ENCODE measurements around the gene FMO4. TPM values are rescaled to one million over a fixed set of nuclear protein-coding genes. Genes with fewer than 3 reads are reported as not detected.

The FMO4 gene
- total and polyA plus RNA-seq, 2 of the 13 experiments (the other 11 are each of a cell fraction or from before 2014, with no cell fraction given): 0.07 to 0.29 TPM

- peaks cover 14% of the 10 kb centered on the region for H3K4me1 ChIP-seq (ENCODE audit: insufficient read depth, low read length)
- H3K4me3 ChIP-seq (replicated peaks in 1 of 3; ENCODE audit: insufficient read depth in 1 of 3, low read depth in 2 of 3, low read length in 3 of 3): no peak overlapping the region
- no peak for TF ChIP-seq ZNF629 (CRISPR knock-in tag; conservative IDR thresholded peaks at IDR 0.05)
- no peak for TF ChIP-seq USF2 (IDR thresholded peaks at IDR 0.05; ENCODE audit: low read depth, low read length)
- TF ChIP-seq USF2 (CRISPR knock-in tag; IDR thresholded peaks at IDR 0.05; ENCODE audit: borderline replicate concordance): no peak
- intact Hi-C loops (cut with micrococcal nuclease; ENCODE audit: unreplicated experiment) (no loop called here), in situ Hi-C loops (cut with HindIII; ENCODE audit: extremely low pct_ligation_motif_present, low pct_unique_long_range_greater_than_20kb) (no loop called here)
- H3K9ac ChIP-seq (ENCODE audit: insufficient read depth, low read depth, low read length): no peak overlapping the region
- ATAC-seq: no peak
- FAIRE-seq: no peak
- H4K20me1 ChIP-seq (ENCODE audit: insufficient read depth, low read length): no peaks in the 10 kb centered on the region
- peaks cover 16% of the 10 kb centered on the region for H3K9me3 ChIP-seq (ENCODE audit: low read length)
- no TSS peak for BruUV-seq (replicated peaks)
- no peaks in the 10 kb centered on the region for H3K79me2 ChIP-seq (ENCODE audit: insufficient read depth, low read length)
- H3K36me3 ChIP-seq (replicated peaks in 1 of 2; ENCODE audit: control insufficient read depth in 1 of 2, insufficient read depth in 2 of 2, low read length in 2 of 2): no peaks in the 10 kb centered on the region
- H3K27ac ChIP-seq (ENCODE audit: extremely low read length, insufficient read depth, low read length): no peak overlapping the region
- ChIA-PET POLR2A (no interaction called here), CTCF (ENCODE audit: low intra/inter-chr PET ratio, low total read pairs) (no interaction called here)
- H3K27me3 ChIP-seq (ENCODE audit: control insufficient read depth in 1 of 2, insufficient read depth in 2 of 2, low read length in 2 of 2): no peaks in the 10 kb centered on the region
- no peak overlapping the region for H3K4me2 ChIP-seq (ENCODE audit: low read depth, low read length)
- H2AFZ ChIP-seq (ENCODE audit: low read length): no peak overlapping the region
- no peak for DNase-seq (ENCODE audit: low spot score)
Observed at GRCh38 chr1:171345536-171345935, 31.6 kb downstream of the FMO4 start.

DNA sequence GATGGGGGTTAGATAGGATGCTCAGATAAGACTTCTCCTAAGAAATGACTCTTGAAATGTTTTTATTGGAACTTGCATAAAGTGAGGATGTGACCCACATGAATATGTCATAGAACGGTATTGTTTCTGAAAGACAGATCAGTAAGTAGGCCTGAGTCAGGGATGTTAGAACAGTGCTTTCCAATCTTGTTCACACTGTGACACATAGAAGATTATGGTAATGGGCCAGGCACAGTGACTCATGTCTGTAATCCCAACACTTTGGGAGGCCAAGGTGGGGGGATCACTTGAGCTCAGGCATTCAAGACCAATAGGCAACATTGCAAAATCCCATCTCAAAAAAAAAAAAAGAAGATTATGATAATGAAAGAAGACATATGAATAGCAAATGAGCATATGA lies 32.9 kb downstream of the FMO4 start:
- Histone ChIP-seq H3K27ac (ENCODE audit: extremely low read length, insufficient read depth, low read length) (no peak overlapping the region), H3K4me3 (replicated peaks in 1 of 3; ENCODE audit: insufficient read depth in 1 of 3, low read depth in 2 of 3, low read length in 3 of 3) (no peak overlapping the region), H3K9me3 (ENCODE audit: low read length) (peaks cover 16% of the 10 kb centered on the region), H3K79me2 (ENCODE audit: insufficient read depth, low read length) (no peaks in the 10 kb centered on the region), H3K9ac (ENCODE audit: insufficient read depth, low read depth, low read length) (no peak overlapping the region), H3K4me2 (ENCODE audit: low read depth, low read length) (no peak overlapping the region), H3K27me3 (ENCODE audit: control insufficient read depth in 1 of 2, insufficient read depth in 2 of 2, low read length in 2 of 2) (no peaks in the 10 kb centered on the region), H2AFZ (ENCODE audit: low read length) (no peak overlapping the region), H4K20me1 (ENCODE audit: insufficient read depth, low read length) (no peaks in the 10 kb centered on the region), H3K36me3 (replicated peaks in 1 of 2; ENCODE audit: control insufficient read depth in 1 of 2, insufficient read depth in 2 of 2, low read length in 2 of 2) (no peaks in the 10 kb centered on the region), H3K4me1 (ENCODE audit: insufficient read depth, low read length) (peaks cover 14% of the 10 kb centered on the region)
- FAIRE-seq (no peak), ATAC-seq (no peak), DNase-seq (ENCODE audit: low spot score) (no peak)
- ChIA-PET POLR2A (no interaction called here), CTCF (ENCODE audit: low intra/inter-chr PET ratio, low total read pairs) (no interaction called here)
- no TSS peak for BruUV-seq (replicated peaks)
- in situ Hi-C loops (cut with HindIII; ENCODE audit: extremely low pct_ligation_motif_present, low pct_unique_long_range_greater_than_20kb) (no loop called here), intact Hi-C loops (cut with micrococcal nuclease; ENCODE audit: unreplicated experiment) (no loop called here)
- 92% methylated on average over 1 of the region's 1 CpG for WGBS (ENCODE audit: low lambda C conversion rate)
- no peak for TF ChIP-seq NCOA5 (CRISPR knock-in tag; IDR thresholded peaks at IDR 0.05)
- no peak for TF ChIP-seq RFXANK (CRISPR knock-in tag; IDR thresholded peaks at IDR 0.05)
- TF ChIP-seq ZNF619 (CRISPR knock-in tag; IDR thresholded peaks at IDR 0.05): no peak
- TF ChIP-seq DR1 (CRISPR knock-in tag; IDR thresholded peaks at IDR 0.05): no peak
- TF ChIP-seq SKIL (CRISPR knock-in tag; IDR thresholded peaks at IDR 0.05; ENCODE audit: borderline replicate concordance): no peak
- no peak for TF ChIP-seq GABPA (IDR thresholded peaks at IDR 0.05; ENCODE audit: low read depth, low read length)
- no peak for TF ChIP-seq GABPA (CRISPR knock-in tag; IDR thresholded peaks at IDR 0.05; ENCODE audit: low read depth)
- no peak for TF ChIP-seq ZSCAN29 (CRISPR knock-in tag; conservative IDR thresholded peaks at IDR 0.05)
- TF ChIP-seq GMEB2 (CRISPR knock-in tag; IDR thresholded peaks at IDR 0.05; ENCODE audit: low read depth): no peak
- TF ChIP-seq PAWR (CRISPR knock-in tag; IDR thresholded peaks at IDR 0.05; ENCODE audit: borderline replicate concordance): no peak
- TF ChIP-seq REL (CRISPR knock-in tag; conservative IDR thresholded peaks at IDR 0.05): no peak
- no peak for TF ChIP-seq HMGA1 (CRISPR knock-in tag; conservative IDR thresholded peaks at IDR 0.05)

Data from HepG2 (cell line).